Stimulated activated CD8-positive, alpha-beta memory T cell treated with anti-CD3 and anti-CD28 coated beads, Interleukin-2, amount 100 ng/mL, for 1 hour (primary cell): ENCODE data around the gene KIAA0319L.
A peak's percentile ranks its signal among the peaks of the same experiment; 100 is the strongest.
"Not testable (repeated sequence)": the region's sequence is repeated elsewhere in the genome, so short reads cannot be mapped to it uniquely, and the experiment has no call there.

Experiments used
- DNase-seq, 2 donors: peaks; one replicate each; pipeline ENCODE4 v3.0.0-alpha.2; 2020; ENCODE audit warnings: low read depth in 2 of 2

KIAA0319L gene

GRCh38 chr1:35581621-35582020, 24.4 kb upstream of the KIAA0319L start:
- DNase-seq: not testable (repeated sequence)

DNA sequence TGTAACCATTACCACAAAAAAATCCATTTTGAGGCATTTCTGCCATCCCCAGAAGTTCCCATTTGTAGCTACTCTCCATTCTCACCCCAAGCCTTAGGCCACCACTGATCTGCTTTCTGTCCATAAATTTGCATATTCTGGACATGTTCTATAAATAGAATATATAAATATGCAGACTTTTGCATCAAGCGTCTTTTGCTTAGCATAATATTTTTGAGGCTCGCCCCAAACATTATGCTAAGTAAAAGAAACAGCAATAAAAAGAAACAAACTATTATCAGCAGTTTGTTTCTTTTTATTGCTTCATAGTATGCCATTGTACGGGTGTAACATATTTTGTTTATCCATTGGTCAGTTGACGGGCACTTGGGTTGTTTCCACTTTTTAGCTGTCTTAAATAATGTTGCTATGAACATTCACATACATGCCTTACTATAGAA, 23.8 kb upstream of the KIAA0319L start:
- no peak for DNase-seq

- DNase-seq: peak; percentile 29 to 42
These were observed 20.1 kb upstream of the KIAA0319L start for GRCh38 chr1:35577071-35577998.

DNA sequence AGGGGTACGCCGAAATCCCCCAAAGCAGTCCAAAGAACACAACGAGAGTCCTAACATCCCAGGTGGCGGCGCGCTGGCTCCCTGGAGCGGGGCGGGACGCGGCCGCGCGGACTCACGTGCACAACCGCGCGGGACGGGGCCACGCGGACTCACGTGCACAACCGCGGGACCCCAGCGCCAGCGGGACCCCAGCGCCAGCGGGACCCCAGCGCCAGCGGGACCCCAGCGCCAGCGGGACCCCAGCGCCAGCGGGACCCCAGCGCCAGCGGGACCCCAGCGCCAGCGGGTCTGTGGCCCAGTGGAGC, 19.5 kb upstream of the KIAA0319L start:
- DNase-seq: not testable (repeated sequence)

DNA sequence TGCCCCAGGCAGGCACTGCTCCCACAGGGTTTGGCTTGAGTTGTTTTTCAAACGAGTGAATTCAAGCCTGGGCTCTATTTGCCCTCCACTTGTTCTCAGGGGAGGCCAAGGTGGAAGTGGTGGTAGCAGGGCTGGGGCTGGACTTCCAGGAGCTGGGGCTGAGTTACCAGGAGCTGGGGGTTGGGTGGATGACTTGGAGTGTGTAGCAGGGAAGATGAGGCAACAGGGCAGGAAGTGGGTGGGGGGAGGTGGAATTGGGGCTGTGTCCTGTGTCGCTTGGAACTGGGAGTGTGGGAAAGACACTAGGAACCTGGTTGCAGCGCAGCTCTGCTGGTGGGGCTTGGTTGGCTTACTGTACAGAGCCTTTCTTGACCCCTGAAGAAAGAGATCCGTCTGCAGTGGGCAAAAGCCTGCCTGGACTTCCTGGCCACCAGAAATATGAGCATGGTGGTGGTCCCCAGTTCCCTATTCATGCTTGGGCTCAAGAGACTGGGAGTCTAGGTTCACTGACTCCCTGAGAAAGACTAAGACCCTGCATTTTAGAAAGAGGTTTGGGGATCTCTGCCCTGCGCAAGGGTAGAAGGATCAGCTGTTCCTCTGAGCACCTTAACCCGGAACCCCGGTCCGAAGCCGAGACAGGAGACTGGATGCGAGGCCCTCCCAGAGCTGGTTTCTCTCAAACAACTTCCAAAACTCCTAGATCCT, 19.0 kb upstream of the KIAA0319L start:
- DNase-seq: no peak

GRCh38 chr1:35575416-35575958, 18.3 kb upstream of the KIAA0319L start:
- no peak for DNase-seq

DNA sequence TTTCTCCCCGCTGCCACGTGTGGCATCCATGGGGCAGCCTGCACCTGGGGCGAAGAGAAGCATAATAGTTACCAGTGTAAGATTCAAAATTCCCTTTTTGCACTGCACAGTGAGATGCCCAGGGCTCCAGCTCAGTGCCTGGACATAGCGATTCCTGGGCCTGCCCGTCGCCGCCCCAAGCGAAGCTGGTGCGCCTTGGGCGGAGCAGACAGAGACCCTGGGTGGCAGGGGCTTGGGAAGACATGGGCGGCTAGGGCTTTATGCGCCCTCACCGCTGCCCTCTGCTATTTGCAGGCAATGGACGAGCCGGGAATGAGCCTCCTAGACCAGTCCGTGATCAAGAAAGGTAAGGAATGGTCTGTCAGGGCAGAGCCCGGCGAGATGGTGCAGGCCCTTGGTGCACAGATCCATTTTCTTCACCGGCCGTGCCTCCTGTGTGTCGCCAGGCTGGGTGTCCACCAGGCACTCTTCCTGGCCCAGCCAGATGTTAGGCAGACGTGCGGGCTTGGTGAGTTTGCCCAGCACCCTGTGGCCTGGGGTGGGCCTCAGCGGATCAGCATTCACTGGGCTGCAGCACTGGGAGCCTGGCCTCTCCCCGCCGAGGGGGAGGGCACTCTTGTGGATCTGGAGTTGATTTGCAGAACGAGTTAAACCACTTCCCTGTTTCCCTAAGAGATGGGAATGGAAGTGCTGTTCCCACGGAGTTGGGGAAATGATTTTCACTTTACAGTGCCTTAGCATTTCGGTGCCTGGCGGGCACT, 17.6 kb upstream of the KIAA0319L start:
- no peak for DNase-seq

DNA sequence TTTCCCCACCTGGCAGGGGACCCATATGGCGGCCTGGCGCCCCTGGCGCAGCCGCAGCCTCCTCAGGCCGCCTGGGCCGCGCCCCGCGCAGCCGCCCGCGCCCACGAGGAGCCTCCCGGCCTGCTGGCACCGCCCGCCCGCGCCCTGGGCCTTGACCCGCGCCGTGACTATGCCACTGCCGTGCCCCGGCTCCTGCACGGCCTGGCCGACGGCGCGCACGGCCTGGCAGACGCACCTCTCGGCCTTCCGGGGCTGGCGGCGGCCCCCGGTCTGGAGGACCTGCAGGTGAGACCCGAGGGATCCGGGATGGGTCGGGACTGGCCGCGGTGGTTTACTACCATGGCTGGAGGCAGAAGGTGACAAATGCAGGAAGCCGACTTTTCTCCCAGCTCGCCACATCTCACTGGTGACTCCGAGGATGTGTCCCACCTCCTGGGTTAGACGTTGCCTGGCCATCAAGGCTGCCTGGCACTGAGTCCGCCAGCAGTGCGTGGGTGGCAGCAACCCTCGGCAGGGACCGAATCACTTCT, 17.0 kb upstream of the KIAA0319L start:
- no peak for DNase-seq

- DNase-seq: no peak
These were observed 16.3 kb upstream of the KIAA0319L start, which contains the start of gene TFAP2E for GRCh38 chr1:35573198-35574124. Gene TFAP2E (plus strand): TSS chr1:35573314. CDS start chr1:35573578, 264 bp downstream.

- DNase-seq: no peak
These were observed 15.1 kb upstream of the KIAA0319L start for GRCh38 chr1:35572296-35572695.

DNA sequence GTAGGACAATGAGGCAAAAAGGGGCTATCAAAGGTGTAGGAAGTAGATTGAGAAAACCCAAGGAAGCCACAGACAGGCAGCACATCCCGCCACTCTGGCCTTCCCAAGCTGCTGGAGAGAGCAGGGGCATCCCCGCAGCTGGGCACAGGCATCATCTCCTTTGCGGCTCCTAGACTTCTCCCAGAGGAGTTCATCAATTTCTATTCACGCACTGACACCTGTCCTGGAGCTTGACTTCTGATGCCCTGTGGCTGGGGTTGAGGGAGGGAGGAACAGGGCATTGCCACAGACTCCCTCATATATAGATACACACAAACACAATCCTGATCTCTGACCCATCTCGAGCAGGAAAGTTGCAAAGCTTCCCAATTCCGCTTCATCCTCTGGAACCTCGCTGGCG, 14.1 kb upstream of the KIAA0319L start:
- no peak for DNase-seq

DNA sequence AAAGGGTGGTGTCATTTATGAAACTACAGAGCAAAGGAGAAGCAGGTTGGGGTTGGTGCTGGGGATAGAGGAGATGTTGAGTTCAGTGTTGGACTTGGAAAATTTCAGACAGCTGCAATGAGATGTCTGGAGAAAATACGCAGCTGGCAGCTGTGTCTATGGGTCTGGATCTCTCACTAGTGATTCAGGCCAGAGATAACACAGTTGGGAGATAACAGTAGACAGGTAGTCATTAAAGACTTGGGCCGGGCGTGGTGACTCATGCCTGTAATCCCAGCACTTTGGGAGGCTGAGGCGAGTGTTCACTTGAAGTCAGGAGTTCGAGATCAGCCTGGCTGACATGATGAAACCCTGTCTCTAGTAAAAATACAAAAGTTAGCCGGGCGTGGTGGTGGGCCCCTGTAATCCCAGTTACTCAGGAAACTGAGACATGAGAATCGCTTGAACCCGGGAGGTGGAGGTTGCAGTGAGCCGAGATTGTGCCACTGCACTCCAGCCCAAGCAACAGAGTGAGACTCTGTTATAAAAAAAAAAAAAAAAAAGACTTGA, 13.5 kb upstream of the KIAA0319L start:
- DNase-seq: no peak

DNA sequence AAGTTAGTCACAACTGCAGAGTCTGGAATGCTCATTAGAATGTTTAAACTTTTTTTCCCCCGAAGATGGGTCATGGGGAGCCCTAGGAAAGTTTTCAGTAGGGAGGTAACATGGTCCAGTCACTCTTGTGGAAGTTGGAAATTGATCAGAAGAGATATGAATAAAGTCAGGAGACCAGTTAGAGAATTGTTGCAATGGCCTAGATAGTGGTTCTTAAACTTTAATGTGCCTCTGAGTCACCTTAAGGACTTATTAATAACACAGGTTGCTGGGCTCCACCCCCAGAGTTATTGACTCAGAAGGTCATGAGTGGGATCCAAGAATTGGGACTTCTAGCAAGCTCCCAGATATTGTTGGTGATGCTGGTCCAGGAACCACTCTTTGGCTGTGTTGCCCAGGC, 12.7 kb upstream of the KIAA0319L start:
- no peak for DNase-seq

DNA sequence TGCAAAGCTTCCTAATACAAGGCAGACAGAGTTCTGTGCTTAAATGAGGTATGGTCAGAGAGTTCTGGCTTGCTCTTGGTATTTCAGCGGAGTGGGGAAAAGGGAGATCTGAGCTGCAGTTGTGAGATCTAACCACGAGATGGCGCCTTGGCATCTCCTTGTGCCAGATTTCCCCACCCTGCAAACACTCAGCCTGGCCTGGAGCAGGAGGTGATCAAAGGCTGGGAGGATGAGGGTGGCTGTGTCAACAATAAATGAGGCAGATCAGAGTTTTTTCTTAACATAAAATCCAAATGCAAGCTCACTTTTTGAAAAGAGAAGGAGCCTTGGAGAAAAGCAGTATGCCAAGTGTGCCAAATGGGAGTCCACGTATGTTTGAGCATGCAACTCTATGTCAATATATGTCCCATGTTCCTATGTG, 11.8 kb upstream of the KIAA0319L start:
- peak in 1 of 2 donors; percentile 37 for DNase-seq

GRCh38 chr1:35567947-35568558, 10.8 kb upstream of the KIAA0319L start:
- DNase-seq: no peak

GRCh38 chr1:35565742-35566133, 8.5 kb upstream of the KIAA0319L start:
- no peak for DNase-seq

- DNase-seq: no peak
These were observed 7.9 kb upstream of the KIAA0319L start for GRCh38 chr1:35564884-35565741.

DNA sequence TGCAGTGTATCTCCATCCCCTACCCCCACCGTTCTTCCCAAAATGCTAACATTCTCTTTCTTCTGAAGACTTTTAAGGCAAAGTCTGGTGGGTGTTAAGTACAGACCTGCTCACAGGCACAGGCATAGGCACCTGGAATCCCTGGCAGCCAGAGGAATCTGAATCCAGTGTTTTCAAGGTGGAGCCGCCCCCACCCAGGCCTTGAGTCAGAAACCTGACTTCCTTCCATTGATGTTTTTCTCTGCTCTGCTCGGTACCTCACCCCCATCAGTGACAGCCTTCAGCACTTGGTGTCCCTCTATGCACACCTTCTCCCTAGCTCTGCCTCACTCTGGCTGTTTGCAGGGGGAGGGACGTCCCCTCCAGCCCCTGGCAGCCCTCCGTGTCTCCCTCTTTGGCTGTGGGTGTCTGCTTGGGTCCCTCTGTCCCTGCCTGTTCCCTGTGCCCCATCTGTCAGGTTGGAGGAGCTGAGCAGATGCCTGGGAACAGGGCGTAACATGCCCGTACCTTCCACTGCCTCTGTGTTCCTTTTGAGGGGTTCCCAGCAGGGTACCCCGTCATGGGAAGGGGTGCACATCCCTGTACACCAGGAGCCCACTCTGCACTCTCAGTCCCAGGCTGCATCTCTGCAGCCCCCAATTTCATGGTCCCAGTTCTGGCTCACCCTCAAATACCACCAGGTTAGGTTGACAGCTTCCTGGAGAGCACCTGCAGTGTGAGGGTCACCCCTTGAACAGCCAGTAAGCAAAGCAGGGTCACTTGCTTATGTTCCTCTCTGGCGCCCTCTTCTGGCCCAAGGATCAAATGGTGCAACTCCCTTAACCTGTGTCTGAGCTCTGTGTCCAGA, 7.1 kb upstream of the KIAA0319L start:
- peak; percentile 57 to 65 for DNase-seq
